DMS53 treated with DMSO at 0.1 percent for 48 hours (cell line): ENCODE results near the gene RORB.

ENCODE experiments used
- DNase-seq: peaks from one replicate; lab custom pipeline; 2025; ENCODE audit not compliant: unreplicated experiment; lab: John Stamatoyannopoulos, UW

The RORB gene

GRCh38 chr9:74589576-74589975 is 92.4 kb downstream of the RORB start:
- no peak for DNase-seq

- DNase-seq: no peak
These were observed 98.2 kb downstream of the RORB start for GRCh38 chr9:74595286-74595685.

- DNase-seq: no peak
These were observed 101.7 kb downstream of the RORB start for GRCh38 chr9:74598874-74599273.

- DNase-seq: no peak
These were observed 112.7 kb downstream of the RORB start for GRCh38 chr9:74609671-74610405.

GRCh38 chr9:74610523-74611061 is 113.5 kb downstream of the RORB start:
- no peak for DNase-seq

GRCh38 chr9:74630228-74630627 is 133.1 kb downstream of the RORB start:
- no peak for DNase-seq

- no peak for DNase-seq
These were observed 142.0 kb downstream of the RORB start for GRCh38 chr9:74639112-74639511.

- DNase-seq: peak; percentile 78
These were observed 145.2 kb downstream of the RORB start for GRCh38 chr9:74642376-74642775.

- DNase-seq: peak; percentile 54
These were observed 146.3 kb downstream of the RORB start for GRCh38 chr9:74643303-74643923.

- peak; percentile 34 for DNase-seq
These were observed 146.9 kb downstream of the RORB start for GRCh38 chr9:74644023-74644422.

- peak; percentile 6 for DNase-seq
These were observed 148.0 kb downstream of the RORB start for GRCh38 chr9:74645007-74645639.

GRCh38 chr9:74653410-74654080 is 156.4 kb downstream of the RORB start:
- DNase-seq: no peak

GRCh38 chr9:74662674-74663073 is 165.5 kb downstream of the RORB start:
- no peak for DNase-seq

- no peak for DNase-seq
These were observed 166.3 kb downstream of the RORB start for GRCh38 chr9:74663439-74663838.

- DNase-seq: no peak
These were observed 169.6 kb downstream of the RORB start for GRCh38 chr9:74666625-74667316.

- no peak for DNase-seq
These were observed 175.1 kb downstream of the RORB start for GRCh38 chr9:74672237-74672636.

- DNase-seq: no peak
These were observed 176.9 kb downstream of the RORB start for GRCh38 chr9:74674077-74674476.

- DNase-seq: no peak
These were observed 184.8 kb downstream of the RORB start for GRCh38 chr9:74681906-74682305.

GRCh38 chr9:74683322-74683721 is 186.2 kb downstream of the RORB start:
- DNase-seq: no peak

GRCh38 chr9:74691058-74691457 is 193.9 kb downstream of the RORB start:
- DNase-seq: no peak

GRCh38 chr9:74696520-74696919 is 199.4 kb downstream of the RORB start:
- DNase-seq: no peak
